Neutrophil (primary cell): ENCODE data around the gene JMJD1C.

Experiments used
- H3K27ac ChIP-seq: fragments of 200-600 bp; sonication (generic); 2 replicates; pipeline ENCODE4 v1.5.1; 2016; ENCODE audit warnings: mild to moderate bottlenecking, moderate library complexity
- H3K27me3 ChIP-seq: fragments of 200-600 bp; sonication (generic); 2 replicates; pipeline ENCODE4 v1.6.0; 2016; ENCODE audit warnings: mild to moderate bottlenecking
- H3K36me3 ChIP-seq: fragments of 200-600 bp; sonication (generic); 2 replicates; pipeline ENCODE4 v1.5.1; 2017
- H3K4me1 ChIP-seq, 2 experiments: fragments of 200-600 bp in 1 of 2; sonication (generic) in 1 of 2; 1 replicate in 1 of 2; 2 replicates in 1 of 2; pipeline versions ENCODE4 v1.5.1 to v1.6.1; 2013 to 2016; ENCODE audit warnings: low read depth in 1 of 2, low read length in 1 of 2, mild to moderate bottlenecking in 1 of 2, moderate library complexity in 1 of 2; ENCODE audit not compliant: control insufficient read depth in 1 of 2, insufficient read depth in 1 of 2
- H3K4me3 ChIP-seq, 2 experiments: fragments of 200-600 bp in 1 of 2; sonication (generic) in 1 of 2; 1 replicate in 1 of 2; 2 replicates in 1 of 2; pipeline ENCODE4 v1.5.1; 2013 to 2016; ENCODE audit warnings: low read depth in 1 of 2, low read length in 1 of 2, mild to moderate bottlenecking in 1 of 2, moderate library complexity in 1 of 2
- H3K9me3 ChIP-seq: fragments of 200-600 bp; sonication (generic); 2 replicates; pipeline ENCODE4 v1.5.1; 2016
- CTCF ChIP-seq: fragments of 200-600 bp; sonication (generic); IDR thresholded peaks from 2 replicates; pipeline ENCODE4 v1.5.1; 2016; ENCODE audit warnings: antibody characterized with exemption

The JMJD1C gene

GRCh38 chr10:63366933-63367332, 98.8 kb downstream of the JMJD1C start:
- Histone ChIP-seq H3K4me1 (no peaks in the 10 kb centered on the region), H3K9me3 (no peaks in the 10 kb centered on the region), H3K27ac (no peak overlapping the region), H3K36me3 (no peaks in the 10 kb centered on the region), H3K27me3 (no peaks in the 10 kb centered on the region), H3K4me3 (no peak overlapping the region)
- no peak for TF ChIP-seq CTCF

GRCh38 chr10:63365976-63366765, 99.6 kb downstream of the JMJD1C start:
- no peak for TF ChIP-seq CTCF
- Histone ChIP-seq H3K27me3 (no peaks in the 10 kb centered on the region), H3K36me3 (no peaks in the 10 kb centered on the region), H3K27ac (no peak overlapping the region), H3K9me3 (no peaks in the 10 kb centered on the region), H3K4me3 (no peak overlapping the region), H3K4me1 (no peaks in the 10 kb centered on the region)

- Histone ChIP-seq H3K4me3 (no peak overlapping the region), H3K4me1 (no peaks in the 10 kb centered on the region), H3K36me3 (no peaks in the 10 kb centered on the region), H3K27me3 (no peaks in the 10 kb centered on the region), H3K9me3 (no peaks in the 10 kb centered on the region), H3K27ac (no peak overlapping the region)
- TF ChIP-seq CTCF: no peak
Observed at GRCh38 chr10:63364918-63365317, 100.9 kb downstream of the JMJD1C start.

GRCh38 chr10:63363951-63364350, 101.8 kb downstream of the JMJD1C start:
- no peaks in the 10 kb centered on the region for H3K9me3 ChIP-seq
- no peaks in the 10 kb centered on the region for H3K27me3 ChIP-seq
- no peaks in the 10 kb centered on the region for H3K36me3 ChIP-seq
- no peak overlapping the region for H3K27ac ChIP-seq
- no peak for TF ChIP-seq CTCF
- no peaks in the 10 kb centered on the region for H3K4me1 ChIP-seq
- no peak overlapping the region for H3K4me3 ChIP-seq

GRCh38 chr10:63355682-63356081, 110.1 kb downstream of the JMJD1C start:
- peak overlapping the region; percentile 17 for H3K27ac ChIP-seq

More at GRCh38 chr10:63355682-63356081, 110.1 kb downstream of the JMJD1C start:
- Histone ChIP-seq H3K4me3 (no peak overlapping the region), H3K36me3 (no peaks in the 10 kb centered on the region), H3K27me3 (no peaks in the 10 kb centered on the region), H3K9me3 (no peaks in the 10 kb centered on the region), H3K4me1 (peaks cover 18% of the 10 kb centered on the region in 2 experiments)
- no peak for TF ChIP-seq CTCF
